Astrocyte of the hippocampus (primary cell): ENCODE measurements around the gene RIF1.

Source experiments
- DNase-seq: peaks from one replicate; pipeline ENCODE4 v3.0.0; 2011; ENCODE audit warnings: low read depth, low spot score

RIF1 gene

DNA sequence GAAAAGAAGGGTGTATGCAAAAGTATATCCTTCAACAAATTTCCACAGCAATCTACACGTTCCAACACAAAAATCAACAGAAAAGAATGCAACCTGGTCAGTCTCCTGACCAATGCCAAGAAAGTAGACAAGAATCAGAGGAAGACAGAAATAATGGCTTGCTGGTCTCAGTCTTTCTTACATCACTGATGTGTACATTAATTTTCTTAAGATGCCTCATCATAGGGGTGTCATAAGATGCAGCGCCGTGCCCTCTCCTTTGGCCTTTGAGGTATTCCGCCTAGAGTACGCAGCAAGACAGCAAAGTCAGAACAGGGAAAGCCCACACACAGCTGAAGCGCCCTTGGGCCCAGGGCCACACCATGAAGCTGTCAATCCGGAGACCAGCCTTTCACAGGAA lies 112.9 kb downstream of the RIF1 start:
- DNase-seq = no peak

DNA sequence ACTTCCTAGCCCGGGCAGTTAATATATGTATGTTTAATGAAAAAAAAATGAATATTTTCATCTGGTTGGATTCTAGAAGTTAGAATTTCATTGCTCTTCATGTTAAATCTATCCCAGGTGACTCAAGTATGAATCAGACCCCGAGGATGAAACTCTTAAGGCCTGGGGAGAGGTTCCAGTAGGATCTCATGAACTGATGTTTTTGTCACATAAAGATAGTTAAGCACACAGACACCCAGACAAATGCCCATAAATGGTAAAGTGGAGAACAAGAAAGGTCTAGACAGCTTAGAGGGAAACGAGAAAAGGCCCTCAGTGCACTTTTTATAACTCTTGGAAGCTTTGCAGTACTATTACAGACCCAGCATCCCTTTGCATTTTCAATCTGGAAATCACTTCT lies 114.1 kb downstream of the RIF1 start:
- DNase-seq = no peak

DNA sequence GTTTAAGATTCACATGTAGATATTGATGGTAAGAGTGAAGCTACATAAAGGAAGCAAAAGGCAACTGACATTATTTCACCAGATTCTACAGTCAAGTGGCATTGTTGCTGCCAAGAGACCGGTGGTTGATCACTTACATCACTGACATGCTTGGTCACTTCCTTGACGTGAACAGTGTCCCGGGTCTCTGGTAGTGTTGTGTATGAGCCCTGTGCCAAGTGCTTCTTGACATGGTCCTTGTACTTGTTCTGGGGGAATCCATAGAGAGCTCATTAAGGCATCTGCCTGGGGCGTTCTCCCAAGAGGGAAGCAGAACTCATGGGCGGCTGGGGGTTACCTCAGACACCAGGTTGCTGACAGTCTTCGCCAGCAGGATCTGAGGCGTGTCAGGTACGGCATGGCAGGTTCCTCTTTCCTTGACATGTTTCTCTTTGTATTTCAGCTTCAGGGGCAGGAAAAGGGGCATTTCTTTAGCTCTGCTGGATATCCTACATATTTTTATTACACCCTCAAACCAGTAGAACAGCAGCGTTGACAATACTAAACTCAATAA lies 116.2 kb downstream of the RIF1 start:
- no peak for DNase-seq

DNA sequence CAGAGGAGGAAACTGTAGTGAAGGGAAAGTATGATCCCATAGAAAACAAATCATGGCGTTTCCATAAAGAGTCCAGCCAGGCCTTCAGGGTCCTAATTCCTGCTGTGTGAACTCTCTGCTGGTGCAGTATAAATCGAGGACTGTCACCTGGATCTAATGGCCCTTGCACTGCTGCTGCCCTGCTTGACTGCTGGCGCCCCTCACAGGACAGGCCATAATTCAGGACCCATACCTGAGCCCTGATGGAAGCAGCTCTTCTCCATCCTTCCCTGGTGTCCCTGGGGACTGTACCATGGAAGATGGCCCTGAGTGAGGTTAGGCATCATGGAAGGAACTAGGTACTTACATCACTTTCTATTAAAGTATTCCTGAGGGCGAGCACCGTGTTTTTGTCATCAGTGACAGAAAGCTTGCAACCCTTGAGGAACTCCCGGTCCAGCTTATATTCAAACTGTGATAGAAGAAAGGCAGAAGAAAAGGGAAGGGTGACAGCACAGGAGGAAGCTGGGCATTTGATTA lies 116.9 kb downstream of the RIF1 start:
- DNase-seq = no peak
